ENCODE data around the gene DYNLRB1. TPM values are rescaled to one million over a fixed set of nuclear protein-coding genes. Genes with fewer than 3 reads are reported as not detected.

DYNLRB1 gene
- total and polyA plus RNA-seq, 9 of the 15 experiments (the other 6 are each of a cell fraction or from before 2014, with no cell fraction given), result 48.7 to 358 (median 121) TPM

GRCh38 chr20:34515484-34516246 lies 557 bp upstream of the DYNLRB1 start (continued):
- TF ChIP-seq TSHZ1 (CRISPR knock-in tag; IDR thresholded peaks at IDR 0.05), result no peak
- TF ChIP-seq CCAR2 (IDR thresholded peaks at IDR 0.05; ENCODE audit: low read depth, low read length), result no peak
- TF ChIP-seq MCM2 (IDR thresholded peaks at IDR 0.05; ENCODE audit: low read depth), result no peak
- TF ChIP-seq MYC (IDR thresholded peaks at IDR 0.05; ENCODE audit: low read depth, low read length), result no peak
- TF ChIP-seq MYC (CRISPR knock-in tag; IDR thresholded peaks at IDR 0.05; ENCODE audit: borderline replicate concordance, low read depth), result no peak
- TF ChIP-seq SAFB2 (IDR thresholded peaks at IDR 0.05; ENCODE audit: borderline replicate concordance, low read depth, low read length, severe bottlenecking), result no peak
- no peak for TF ChIP-seq ZNF134 (CRISPR knock-in tag; conservative IDR thresholded peaks at IDR 0.05)
- TF ChIP-seq CBX8 (IDR thresholded peaks at IDR 0.05; ENCODE audit: borderline replicate concordance, extremely low read depth, low read depth, low read length, poor library complexity, severe bottlenecking), result no peak
- no peak for TF ChIP-seq TRIM28 (IDR thresholded peaks at IDR 0.05)
- TF ChIP-seq ZBTB7A (IDR thresholded peaks at IDR 0.05; ENCODE audit: borderline replicate concordance, control insufficient read depth, low read depth, low read length), result no peak
- 0 out of 2 replicates have a peak, but pooled peaks have one; percentile 32 for TF ChIP-seq USF1 (CRISPR knock-in tag; IDR thresholded peaks at IDR 0.05)
- TF ChIP-seq FOXA3 (CRISPR knock-in tag; conservative IDR thresholded peaks at IDR 0.05 in 1 of 2, IDR thresholded peaks at IDR 0.05 in 1 of 2), result peak in 1 of 2 experiments; percentile 19; a peak in 1 of 4 replicates
- TF ChIP-seq XRCC5 (IDR thresholded peaks at IDR 0.05; ENCODE audit: low read depth, low read length), result no peak
- TF ChIP-seq LEF1 (IDR thresholded peaks at IDR 0.05), result no peak
- no peak for TF ChIP-seq MCM3 (IDR thresholded peaks at IDR 0.05)
- TF ChIP-seq CXXC5 (CRISPR knock-in tag; IDR thresholded peaks at IDR 0.05), result peak; percentile 44
- TF ChIP-seq ZFX (CRISPR knock-in tag; IDR thresholded peaks at IDR 0.05), result no peak
- no peak for TF ChIP-seq POLR2B (IDR thresholded peaks at IDR 0.05; ENCODE audit: low read depth, partially characterized antibody)
- no peak for TF ChIP-seq ZNF354B (CRISPR knock-in tag; IDR thresholded peaks at IDR 0.05)
- peak in 1 of 2 experiments; percentile 88; a peak in 2 of 4 replicates for TF ChIP-seq ZMIZ1 (IDR thresholded peaks at IDR 0.05; ENCODE audit: low read depth in 2 of 2, low read length in 2 of 2)
- peak; percentile 6; the same call in 1 of the 2 replicates for TF ChIP-seq GTF2E2 (tag; IDR thresholded peaks at IDR 0.05)

Measured in K562 (cell line).